CD4-positive, alpha-beta T cell treated with Interleukin-4 for 1 hour (primary cell): Measurements from ENCODE around the gene EML3.
"Not testable (repeated sequence)": the region's sequence is repeated elsewhere in the genome, so short reads cannot be mapped to it uniquely, and the experiment has no call there.

ENCODE experiments used
- DNase-seq, 2 donors: peaks; one replicate each; pipeline ENCODE4 v3.0.0-alpha.2; 2020 to 2022

The EML3 gene

GRCh38 chr11:62569611-62570010 lies 43.0 kb downstream of the EML3 start:
- no peak for DNase-seq

- DNase-seq, result no peak
Observed at GRCh38 chr11:62567018-62567633, 45.4 kb downstream of the EML3 start.

- no peak for DNase-seq
Observed at GRCh38 chr11:62566247-62566646, 46.3 kb downstream of the EML3 start.

GRCh38 chr11:62565100-62565802 lies 47.3 kb downstream of the EML3 start:
- no peak for DNase-seq

- not testable (repeated sequence) for DNase-seq
Observed at GRCh38 chr11:62561677-62562230, 50.8 kb downstream of the EML3 start.

GRCh38 chr11:62560566-62561103 lies 51.9 kb downstream of the EML3 start:
- peak; percentile 86 to 88 for DNase-seq

- DNase-seq, result not testable (repeated sequence)
Observed at GRCh38 chr11:62559626-62560025, 52.9 kb downstream of the EML3 start.

GRCh38 chr11:62559204-62559603 lies 53.4 kb downstream of the EML3 start:
- DNase-seq, result no peak

GRCh38 chr11:62558669-62559068 lies 53.9 kb downstream of the EML3 start:
- no peak for DNase-seq

GRCh38 chr11:62556875-62557631 lies 55.5 kb downstream of the EML3 start:
- DNase-seq, result peak; percentile 42 to 73

GRCh38 chr11:62556108-62556874 lies 56.3 kb downstream of the EML3 start:
- peak; percentile 89 to 90 for DNase-seq

- peak; percentile 91 to 95 for DNase-seq
Observed at GRCh38 chr11:62555464-62556107, 57.0 kb downstream of the EML3 start.

GRCh38 chr11:62554387-62555167 lies 58.0 kb downstream of the EML3 start:
- DNase-seq, result peak in 1 of 2 donors; percentile 13

- peak in 1 of 2 donors; percentile 73 for DNase-seq
Observed at GRCh38 chr11:62553839-62554361, 58.7 kb downstream of the EML3 start.

GRCh38 chr11:62553080-62553838 lies 59.3 kb downstream of the EML3 start:
- peak; percentile 87 to 89 for DNase-seq

- peak; percentile 40 to 60 for DNase-seq
Observed at GRCh38 chr11:62552485-62553079, 60.0 kb downstream of the EML3 start.
